HepG2 (cell line): ENCODE results near the gene IFI30. TPM values are rescaled to one million over a fixed set of nuclear protein-coding genes. Genes with fewer than 3 reads are reported as not detected.

ENCODE experiments used
- ATAC-seq: fragments of 200-7000 bp; cut with Tn5 transposase; 3 replicates; pipeline ENCODE4 v1.9.1; 2020; ENCODE audit warnings: mild to moderate bottlenecking, moderate library complexity
- BruUV-seq: library from RNA; stranded (reverse); fragments of 400-500 nt; replicated peaks from 2 replicates; lab custom pipeline; 2021; lab: Mats Ljungman, UMichigan
- CTCF ChIA-PET: fragments of 300-600 bp; formaldehyde crosslinking; extraction: SDS; loops from one replicate; lab custom pipeline; 2021; ENCODE audit warnings: low total read pairs, inconsistent platforms, low intra/inter-chr PET ratio; lab: Yijun Ruan, JAX
- POLR2A ChIA-PET: fragments of 350-600 bp; sonication (Branson Sonifier 250); formaldehyde crosslinking; loops from one replicate; lab custom pipeline; 2020; ENCODE audit warnings: antibody characterized with exemption, inconsistent platforms; lab: Yijun Ruan, JAX
- DNase-seq: peaks from one replicate; pipeline ENCODE4 v3.0.0-alpha.2; 2015; ENCODE audit warnings: low spot score
- FAIRE-seq: peaks from 3 replicates; lab custom pipeline; 2011; peaks lifted over from hg19 to GRCh38; lab: Jason Lieb, UNC
- H2AFZ ChIP-seq: one replicate; pipeline ENCODE4 v1.6.1; 2011; ENCODE audit warnings: low read length, inconsistent platforms
- H3K27ac ChIP-seq: fragments of 300-600 bp; 3 replicates; pipeline ENCODE4 v1.8.0; 2011; ENCODE audit warnings: mixed run types, mild to moderate bottlenecking, mixed read lengths, low read length, inconsistent platforms; ENCODE audit not compliant: insufficient read depth; ENCODE audit errors: extremely low read length
- H3K27me3 ChIP-seq, 2 experiments: fragments of 200-600 bp in 1 of 2; 2 replicates in 1 of 2; 3 replicates in 1 of 2; pipeline versions ENCODE4 v1.6.0 to v1.8.0; 2011; ENCODE audit warnings: low read length in 2 of 2, mild to moderate bottlenecking in 2 of 2, moderate library complexity in 2 of 2, inconsistent platforms in 1 of 2; ENCODE audit not compliant: insufficient read depth in 2 of 2, control insufficient read depth in 1 of 2
- H3K36me3 ChIP-seq, 2 experiments: fragments of 200-600 bp in 1 of 2; replicated peaks in 1 of 2; 2 replicates in 1 of 2; 3 replicates in 1 of 2; pipeline versions ENCODE4 v1.5.1 to v1.8.0; 2011; ENCODE audit warnings: low read length in 2 of 2, inconsistent platforms in 1 of 2; ENCODE audit not compliant: insufficient read depth in 2 of 2, control insufficient read depth in 1 of 2
- H3K4me1 ChIP-seq: 2 replicates; pipeline ENCODE4 v1.5.1; 2012; ENCODE audit warnings: low read length, inconsistent platforms; ENCODE audit not compliant: insufficient read depth
- H3K4me2 ChIP-seq: 2 replicates; pipeline ENCODE4 v1.6.0; 2011; ENCODE audit warnings: low read depth, low read length, inconsistent platforms
- H3K4me3 ChIP-seq, 3 experiments: fragments of 200-600 bp in 1 of 3; sonication (generic), shearing (Covaris generic) in 1 of 3; replicated peaks in 1 of 3; 2 replicates each; pipeline ENCODE4 v1.5.1; 2011 to 2016; ENCODE audit warnings: low read length in 3 of 3, inconsistent platforms in 2 of 3, low read depth in 2 of 3, mild to moderate bottlenecking in 2 of 3, control low read depth in 1 of 3, mixed read lengths in 1 of 3; ENCODE audit not compliant: insufficient read depth in 1 of 3
- H3K79me2 ChIP-seq: one replicate; pipeline ENCODE4 v1.6.1; 2011; ENCODE audit warnings: low read length, inconsistent platforms; ENCODE audit not compliant: insufficient read depth
- H3K9ac ChIP-seq: 2 replicates; pipeline ENCODE4 v1.6.0; 2011; ENCODE audit warnings: mild to moderate bottlenecking, low read depth, low read length, inconsistent platforms; ENCODE audit not compliant: insufficient read depth
- H3K9me3 ChIP-seq: 2 replicates; pipeline ENCODE4 v1.5.1; 2012; ENCODE audit warnings: mild to moderate bottlenecking, low read length
- H4K20me1 ChIP-seq: 2 replicates; pipeline ENCODE4 v1.6.0; 2011; ENCODE audit warnings: inconsistent platforms, mild to moderate bottlenecking, low read length, moderate library complexity; ENCODE audit not compliant: insufficient read depth
- HOXD1 ChIP-seq: sonication (generic); formaldehyde crosslinking; IDR thresholded peaks from 2 replicates; pipeline ENCODE4 v1.5.0; 2020; ENCODE audit warnings: missing genetic modification reagents
- KDM2A ChIP-seq: sonication (generic); formaldehyde crosslinking; IDR thresholded peaks from 2 replicates; pipeline ENCODE4 v1.4.0; 2020; ENCODE audit warnings: low read depth, missing genetic modification reagents, borderline replicate concordance
- RBFOX2 ChIP-seq: fragments of 200-400 bp; formaldehyde crosslinking; IDR thresholded peaks from 2 replicates; pipeline ENCODE4 v1.6.1; 2017; ENCODE audit warnings: low read depth, mild to moderate bottlenecking, low read length
- RFX5 ChIP-seq: IDR thresholded peaks from 2 replicates; pipeline ENCODE4 v1.6.1; 2011; ENCODE audit warnings: low read depth, low read length, improper control_type of control experiment
- ZBTB38 ChIP-seq: sonication (generic); formaldehyde crosslinking; IDR thresholded peaks from 2 replicates; pipeline ENCODE4 v1.5.1; 2020; ENCODE audit warnings: mild to moderate bottlenecking, missing genetic modification reagents
- ZC3H13 ChIP-seq: sonication (generic); formaldehyde crosslinking; IDR thresholded peaks from 2 replicates; pipeline ENCODE4 v1.8.1; 2023; ENCODE audit warnings: mild to moderate bottlenecking, missing genetic modification reagents, moderate library complexity
- ZMYM2 ChIP-seq: sonication (generic); formaldehyde crosslinking; IDR thresholded peaks from 2 replicates; pipeline ENCODE4 v1.8.0; 2022; ENCODE audit warnings: mild to moderate bottlenecking, missing genetic modification reagents
- ZNF121 ChIP-seq: sonication (generic); formaldehyde crosslinking; IDR thresholded peaks from 2 replicates; pipeline ENCODE4 v1.5.0; 2020; ENCODE audit warnings: mild to moderate bottlenecking, missing genetic modification reagents
- ZNF136 ChIP-seq: sonication (generic); formaldehyde crosslinking; IDR thresholded peaks from 2 replicates; pipeline ENCODE4 v1.8.1; 2022; ENCODE audit warnings: low read depth, mild to moderate bottlenecking, moderate library complexity, missing genetic modification reagents
- ZNF430 ChIP-seq: sonication (generic); formaldehyde crosslinking; IDR thresholded peaks from 2 replicates; pipeline ENCODE4 v1.9.0; 2021; ENCODE audit warnings: mild to moderate bottlenecking, missing genetic modification reagents
- ZNF740 ChIP-seq: sonication (generic); formaldehyde crosslinking; IDR thresholded peaks from 2 replicates; pipeline ENCODE4 v1.4.0; 2020; ENCODE audit warnings: missing genetic modification reagents
- ZNF770 ChIP-seq: sonication (generic); formaldehyde crosslinking; IDR thresholded peaks from 2 replicates; pipeline ENCODE4 v1.5.0; 2020; ENCODE audit warnings: mild to moderate bottlenecking, missing genetic modification reagents
- ZNF782 ChIP-seq: sonication (generic); formaldehyde crosslinking; IDR thresholded peaks from 2 replicates; pipeline ENCODE4 v1.4.0; 2020; ENCODE audit warnings: missing genetic modification reagents, mild to moderate bottlenecking, borderline replicate concordance
- WGBS: methylation state at CpG from one replicate; pipeline ENCODE4 v1.1.6; 2017; ENCODE audit warnings: low lambda C conversion rate; 5-methylcytosine and 5-hydroxymethylcytosine counted together
- in situ Hi-C: cut with HindIII; loops from 2 replicates; pipeline ENCODE4 v1.10.0; 2017; ENCODE audit warnings: low pct_unique_long_range_greater_than_20kb; ENCODE audit not compliant: extremely low pct_ligation_motif_present
- intact Hi-C: fragments of 100-400 bp; cut with micrococcal nuclease; formaldehyde crosslinking; loops from one replicate; pipeline ENCODE4 v1.10.0; 2022; ENCODE audit not compliant: unreplicated experiment
- polyA plus RNA-seq, 8 experiments: library from polyadenylated mRNA; depleted of rRNA in 3 of 8; stranded (reverse) in 7 of 8; unstranded in 1 of 8; fragments of >200 nt; fragmentation: Illumina TruSeq in 4 of 8; extraction: Trizol in 4 of 8; gene quantifications; 2 replicates each; pipeline versions ENCODE4 v1.2.1 to v1.2.3, GENCODE V29; 2011 to 2016; ENCODE audit warnings: low read depth in 4 of 8, missing spikeins in 1 of 8, mixed read lengths in 1 of 8; ENCODE audit not compliant: insufficient read depth in 1 of 8
- total RNA-seq, 5 experiments: library from RNA; depleted of rRNA; stranded (reverse); fragments of >200 nt; fragmentation: Illumina TruSeq; extraction: Trizol; gene quantifications; 2 replicates each; pipeline ENCODE4 v1.2.3, GENCODE V29; 2016; ENCODE audit warnings: low read depth in 1 of 5
- TF ChIP-seq, protein P1 (sequence below): sonication (generic); formaldehyde crosslinking; IDR thresholded peaks from 2 replicates; pipeline ENCODE4 v1.4.0; 2020; ENCODE audit warnings: missing genetic modification reagents, borderline replicate concordance
- TF ChIP-seq, protein P2 (sequence below): sonication (generic); formaldehyde crosslinking; IDR thresholded peaks from 2 replicates; pipeline ENCODE4 v1.8.0; 2022; ENCODE audit warnings: missing genetic modification reagents, low read depth, mild to moderate bottlenecking, borderline replicate concordance

Gene IFI30
- total and polyA plus RNA-seq, 2 of the 13 experiments (the other 11 are each of a cell fraction or from before 2014, with no cell fraction given): 25.0 to 79.4 TPM

DNA sequence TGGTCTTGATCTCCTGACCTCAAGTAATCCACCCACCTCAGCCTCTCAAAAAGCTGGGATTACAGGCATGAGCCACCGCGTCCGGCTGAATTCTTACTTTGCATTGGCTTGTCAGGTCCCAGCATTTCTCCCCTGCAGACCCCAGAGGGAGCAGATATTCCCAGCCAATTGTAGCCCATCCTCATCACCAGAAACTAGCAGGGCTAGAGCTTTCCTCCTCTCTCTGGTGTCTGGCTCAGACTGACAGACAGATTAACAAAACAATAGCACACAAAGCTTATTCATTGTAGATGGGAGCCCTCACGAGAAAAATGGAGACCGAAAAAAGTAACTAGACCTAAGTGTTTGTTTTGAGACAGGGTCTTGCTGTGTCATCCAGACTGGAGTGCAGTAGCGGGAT, 11.9 kb downstream of the IFI30 start (continued):
- no peak for TF ChIP-seq RBFOX2
- TF ChIP-seq, protein P1, sequence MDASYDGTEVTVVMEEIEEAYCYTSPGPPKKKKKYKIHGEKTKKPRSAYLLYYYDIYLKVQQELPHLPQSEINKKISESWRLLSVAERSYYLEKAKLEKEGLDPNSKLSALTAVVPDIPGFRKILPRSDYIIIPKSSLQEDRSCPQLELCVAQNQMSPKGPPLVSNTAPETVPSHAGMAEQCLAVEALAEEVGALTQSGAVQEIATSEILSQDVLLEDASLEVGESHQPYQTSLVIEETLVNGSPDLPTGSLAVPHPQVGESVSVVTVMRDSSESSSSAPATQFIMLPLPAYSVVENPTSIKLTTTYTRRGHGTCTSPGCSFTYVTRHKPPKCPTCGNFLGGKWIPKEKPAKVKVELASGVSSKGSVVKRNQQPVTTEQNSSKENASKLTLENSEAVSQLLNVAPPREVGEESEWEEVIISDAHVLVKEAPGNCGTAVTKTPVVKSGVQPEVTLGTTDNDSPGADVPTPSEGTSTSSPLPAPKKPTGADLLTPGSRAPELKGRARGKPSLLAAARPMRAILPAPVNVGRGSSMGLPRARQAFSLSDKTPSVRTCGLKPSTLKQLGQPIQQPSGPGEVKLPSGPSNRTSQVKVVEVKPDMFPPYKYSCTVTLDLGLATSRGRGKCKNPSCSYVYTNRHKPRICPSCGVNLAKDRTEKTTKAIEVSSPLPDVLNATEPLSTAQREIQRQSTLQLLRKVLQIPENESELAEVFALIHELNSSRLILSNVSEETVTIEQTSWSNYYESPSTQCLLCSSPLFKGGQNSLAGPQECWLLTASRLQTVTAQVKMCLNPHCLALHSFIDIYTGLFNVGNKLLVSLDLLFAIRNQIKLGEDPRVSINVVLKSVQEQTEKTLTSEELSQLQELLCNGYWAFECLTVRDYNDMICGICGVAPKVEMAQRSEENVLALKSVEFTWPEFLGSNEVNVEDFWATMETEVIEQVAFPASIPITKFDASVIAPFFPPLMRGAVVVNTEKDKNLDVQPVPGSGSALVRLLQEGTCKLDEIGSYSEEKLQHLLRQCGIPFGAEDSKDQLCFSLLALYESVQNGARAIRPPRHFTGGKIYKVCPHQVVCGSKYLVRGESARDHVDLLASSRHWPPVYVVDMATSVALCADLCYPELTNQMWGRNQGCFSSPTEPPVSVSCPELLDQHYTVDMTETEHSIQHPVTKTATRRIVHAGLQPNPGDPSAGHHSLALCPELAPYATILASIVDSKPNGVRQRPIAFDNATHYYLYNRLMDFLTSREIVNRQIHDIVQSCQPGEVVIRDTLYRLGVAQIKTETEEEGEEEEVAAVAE: no peak

GRCh38 chr19:18190278-18190677, 16.7 kb downstream of the IFI30 start:
- Histone ChIP-seq H3K27me3 (no peaks in the 10 kb centered on the region; a peak in 1 of 5 replicates), H3K4me3 (peak overlapping the region in 2 of 3 experiments; percentile 8 to 54; a peak in 3 of 6 replicates), H4K20me1 (no peaks in the 10 kb centered on the region), H3K79me2 (peaks cover 7% of the 10 kb centered on the region), H3K9ac (no peak overlapping the region), H3K4me2 (peak overlapping the region; percentile 66), H3K4me1 (peaks cover 45% of the 10 kb centered on the region), H2AFZ (no peak overlapping the region), H3K9me3 (no peaks in the 10 kb centered on the region), H3K27ac (no peak overlapping the region), H3K36me3 (no peaks in the 10 kb centered on the region; a peak in 1 of 5 replicates)
- in situ Hi-C loops (no loop called here), intact Hi-C loops (no loop called here)
- ChIA-PET CTCF (no interaction called here), POLR2A (interaction anchor here (0.7 to 1.4 kb wide), 2 partner anchors 34 to 194 kb away, joined by 3 read pairs; no protein-coding TSS in a partner anchor)
- ATAC-seq (no peak), FAIRE-seq (no peak), DNase-seq (no peak)
- 16% methylated on average over 4 of the region's 4 CpGs for WGBS
- BruUV-seq: no TSS peak
- TF ChIP-seq ZBTB38 (no peak), ZNF121 (CRISPR knock-in tag) (peak; percentile 93), ZNF136 (CRISPR knock-in tag) (no peak), HOXD1 (CRISPR knock-in tag) (no peak), ZMYM2 (CRISPR knock-in tag) (0 out of 2 replicates have a peak, but pooled peaks have one; percentile 6), RBFOX2 (no peak), KDM2A (CRISPR knock-in tag) (no peak), ZNF782 (no peak), ZNF430 (CRISPR knock-in tag) (no peak), ZNF770 (CRISPR knock-in tag) (no peak), RFX5 (no peak), ZC3H13 (CRISPR knock-in tag) (no peak), ZNF740 (CRISPR knock-in tag) (no peak)
- TF ChIP-seq, protein P2, sequence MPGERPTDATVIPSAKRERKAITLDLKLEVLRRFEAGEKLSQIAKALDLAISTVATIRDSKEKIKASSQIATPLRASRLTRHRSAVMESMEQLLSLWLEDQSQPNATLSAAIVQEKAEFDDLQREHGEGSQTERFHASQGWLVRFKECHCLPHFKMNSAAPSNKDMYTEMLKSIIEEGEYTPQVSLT (CRISPR knock-in tag): no peak
